ENCODE data around the gene ACBD4. TPM values are rescaled to one million over a fixed set of nuclear protein-coding genes. Genes with fewer than 3 reads are reported as not detected.

ACBD4 gene
- total and polyA plus RNA-seq, 10 of the 15 experiments (the other 5 are each of a cell fraction or from before 2014, with no cell fraction given): 0.20 to 13.8 (median 6.9) TPM

- TF ChIP-seq ZBTB33 (IDR thresholded peaks at IDR 0.05) (peak; percentile 50; the same call in 1 of the 2 replicates), SKIL (IDR thresholded peaks at IDR 0.05; ENCODE audit: low read depth, poor library complexity, severe bottlenecking) (no peak), CUX1 (IDR thresholded peaks at IDR 0.05; ENCODE audit: insufficient replicate concordance, low read depth, low read length) (no peak), YBX1 (IDR thresholded peaks at IDR 0.05) (0 out of 2 replicates have a peak, but pooled peaks have one; percentile 36), MAX (IDR thresholded peaks at IDR 0.05; ENCODE audit: low read depth, low read length) (peak; percentile 49; the same call in 1 of the 2 replicates), RBBP5 (conservative IDR thresholded peaks at IDR 0.05) (no peak), RFX5 (IDR thresholded peaks at IDR 0.05; ENCODE audit: low read depth, low read length) (peak; percentile 59; the same call in 1 of the 2 replicates), TARDBP (IDR thresholded peaks at IDR 0.05; ENCODE audit: borderline replicate concordance) (no peak), STAT1 (conservative IDR thresholded peaks at IDR 0.05) (no peak), CBFB (IDR thresholded peaks at IDR 0.05; ENCODE audit: low read depth) (peak; percentile 99), CTCF (IDR thresholded peaks at IDR 0.05 in 2 of 3, conservative IDR thresholded peaks at IDR 0.05 in 1 of 3; ENCODE audit: control insufficient read depth in 2 of 3, extremely low read depth in 1 of 3, insufficient read depth in 1 of 3, low read depth in 3 of 3, low read length in 3 of 3) (no peak), NFIC (IDR thresholded peaks at IDR 0.05; ENCODE audit: low read depth, low read length) (peak; percentile 35; the same call in 1 of the 2 replicates), FOXM1 (IDR thresholded peaks at IDR 0.05; ENCODE audit: low read depth, low read length) (peak; percentile 63; the same call in 1 of the 2 replicates), STAT3 (IDR thresholded peaks at IDR 0.05; ENCODE audit: low read depth, low read length) (0 out of 2 replicates have a peak, but pooled peaks have one; percentile 6), CREB1 (IDR thresholded peaks at IDR 0.05; ENCODE audit: low read depth) (peak; percentile 47), RUNX3 (IDR thresholded peaks at IDR 0.05; ENCODE audit: low read length) (peak; percentile 73), BHLHE40 (IDR thresholded peaks at IDR 0.05; ENCODE audit: borderline replicate concordance in 1 of 2, low read depth in 2 of 2, low read length in 1 of 2) (no peak)
Observed at GRCh38 chr17:45148183-45149036, 12.9 kb downstream of the ACBD4 start, which contains the start of gene HEXIM1 (continued).

Measured in GM12878 (cell line).